Upper lobe of left lung (tissue), 6 donors: ENCODE data around the gene MRPL34. TPM values are rescaled to one million over a fixed set of nuclear protein-coding genes. Genes with fewer than 3 reads are reported as not detected.
A peak's percentile ranks its signal among the peaks of the same experiment; 100 is the strongest.

ENCODE experiments used
- ATAC-seq, 2 donors: fragments of 200-7000 bp; cut with Tn5 transposase; one replicate each; pipeline ENCODE4 v1.9.1; 2022; ENCODE audit warnings: mild to moderate bottlenecking in 2 of 2, moderate library complexity in 2 of 2; ENCODE audit not compliant: low FRiP score in 2 of 2
- DNase-seq, 2 donors: peaks; one replicate each; pipeline ENCODE4 v3.0.0-alpha.2; 2019 to 2020
- H3K27ac ChIP-seq, 4 donors: fragments of 200-600 bp; sonication (generic); one replicate each; pipeline ENCODE4 v1.5.1; 2016 to 2019
- H3K27me3 ChIP-seq, 4 donors: fragments of 200-600 bp; sonication (generic); one replicate each; pipeline ENCODE4 v1.5.1; 2017 to 2019
- H3K36me3 ChIP-seq, 4 donors: fragments of 200-600 bp; sonication (generic); one replicate each; pipeline ENCODE4 v1.5.1; 2016 to 2019
- H3K4me1 ChIP-seq, 4 donors: fragments of 200-600 bp; sonication (generic); one replicate each; pipeline ENCODE4 v1.5.1; 2018 to 2019
- H3K4me3 ChIP-seq, 4 donors: fragments of 200-600 bp; sonication (generic); one replicate each; pipeline ENCODE4 v1.5.1; 2017 to 2019; ENCODE audit warnings: mild to moderate bottlenecking in 2 of 4, moderate library complexity in 1 of 4
- H3K9me3 ChIP-seq, 4 donors: fragments of 200-600 bp; sonication (generic); one replicate each; pipeline ENCODE4 v1.5.1; 2018 to 2019
- CTCF ChIP-seq, 6 experiments: fragments of 450-650 bp in 4 of 6; fragments of 200-600 bp in 2 of 6; sonication (generic) in 2 of 6; IDR thresholded peaks; one replicate each; pipeline ENCODE4 v1.5.1; 2016 to 2019; ENCODE audit warnings: antibody characterized with exemption in 6 of 6
- EP300 ChIP-seq, 4 donors: sonication (generic); formaldehyde crosslinking; IDR thresholded peaks; one replicate each; pipeline ENCODE4 v1.5.1; 2017; ENCODE audit warnings: antibody characterized with exemption in 4 of 4, control low read depth in 2 of 4
- POLR2A ChIP-seq, 4 donors: fragments of 450-650 bp; IDR thresholded peaks; one replicate each; pipeline ENCODE4 v1.5.1; 2016 to 2017; ENCODE audit warnings: antibody characterized with exemption in 4 of 4, mild to moderate bottlenecking in 2 of 4
- POLR2AphosphoS5 ChIP-seq, 2 donors: sonication (generic); formaldehyde crosslinking; IDR thresholded peaks; one replicate each; pipeline ENCODE4 v1.5.1; 2017; ENCODE audit warnings: antibody characterized with exemption in 2 of 2
- WGBS, 2 donors: methylation state at CpG; one replicate each; pipeline ENCODE4 v1.1.5; 2017 to 2018; 5-methylcytosine and 5-hydroxymethylcytosine counted together
- total RNA-seq, 6 donors: library from RNA; depleted of rRNA in 4 of 6; stranded (reverse); fragments of >200 nt in 4 of 6; gene quantifications; one replicate each; pipeline versions ENCODE4 v1.1.0 to v1.2.1, GENCODE V29; 2016 to 2021
- donor health status: DM: no; HTN: no; CAD: no; lungs with moderate emphysema.
- donor health status: DM: no; HTN: yes; CAD: no; lungs with severe emphysema.

MRPL34 gene
- total RNA-seq, 6 donors from 2014 or later = 98.3 to 176 (median 122) TPM

GRCh38 chr19:17341845-17342244 is 36.2 kb downstream of the MRPL34 start:
- TF ChIP-seq POLR2A (IDR thresholded peaks at IDR 0.05) (no peak), CTCF (IDR thresholded peaks at IDR 0.05) (no peak), POLR2AphosphoS5 (IDR thresholded peaks at IDR 0.05) (no peak), EP300 (IDR thresholded peaks at IDR 0.05) (no peak)
- 83 to 85% methylated on average over 7 of the region's 7 CpGs for WGBS, 2 donors
- Histone ChIP-seq H3K27me3 (no peaks in the 10 kb centered on the region), H3K4me1 (peaks cover 11 to 22% (median 21%) of the 10 kb centered on the region in 4 donors), H3K9me3 (no peaks in the 10 kb centered on the region), H3K27ac (no peak overlapping the region), H3K4me3 (no peak overlapping the region), H3K36me3 (peaks cover 0 to 10% (median 4%) of the 10 kb centered on the region in 4 donors)
- ATAC-seq = no peak
- no peak for DNase-seq

- peak; percentile 77 to 96 for DNase-seq
- H3K9me3 ChIP-seq = no peaks in the 10 kb centered on the region
- peaks cover 19 to 33% (median 25%) of the 10 kb centered on the region in 4 donors for H3K4me1 ChIP-seq
- no peak for TF ChIP-seq EP300 (IDR thresholded peaks at IDR 0.05)
- TF ChIP-seq CTCF (IDR thresholded peaks at IDR 0.05) = peak; percentile 93 to 96 (median 95)
- no peak for TF ChIP-seq POLR2A (IDR thresholded peaks at IDR 0.05)
- TF ChIP-seq POLR2AphosphoS5 (IDR thresholded peaks at IDR 0.05) = no peak
- no peaks in the 10 kb centered on the region for H3K27me3 ChIP-seq
- no peak overlapping the region for H3K4me3 ChIP-seq
- H3K27ac ChIP-seq = peak overlapping the region in 1 of 4 donors; percentile 54
- peaks cover 0 to 7% (median 3%) of the 10 kb centered on the region in 4 donors for H3K36me3 ChIP-seq
- 18 to 20% methylated on average over 22 to 24 of the region's 24 CpGs for WGBS, 2 donors
- peak; percentile 90 to 91 for ATAC-seq
Measured at GRCh38 chr19:17346109-17346671, 40.5 kb downstream of the MRPL34 start.

- peak in 1 of 2 donors; percentile 3 for ATAC-seq
- TF ChIP-seq EP300 (IDR thresholded peaks at IDR 0.05) (peak in 1 of 4 donors; percentile 28), POLR2A (IDR thresholded peaks at IDR 0.05) (no peak), POLR2AphosphoS5 (IDR thresholded peaks at IDR 0.05) (peak; percentile 15 to 52)
- 0 to 15% methylated on average over 1 to 6 of the region's 6 CpGs for WGBS, 2 donors
- peaks cover 21 to 43% (median 29%) of the 10 kb centered on the region in 4 donors for H3K4me1 ChIP-seq
- no peaks in the 10 kb centered on the region for H3K36me3 ChIP-seq
- H3K27ac ChIP-seq = peak overlapping the region; percentile 12 to 55 (median 50)
- no peak for DNase-seq
- no peaks in the 10 kb centered on the region for H3K9me3 ChIP-seq
- H3K4me3 ChIP-seq = no peak overlapping the region
- no peaks in the 10 kb centered on the region for H3K27me3 ChIP-seq
Measured at GRCh38 chr19:17347361-17347760, 41.7 kb downstream of the MRPL34 start.

- Histone ChIP-seq H3K4me1 (peaks cover 21 to 47% (median 33%) of the 10 kb centered on the region in 4 donors), H3K36me3 (no peaks in the 10 kb centered on the region), H3K9me3 (no peaks in the 10 kb centered on the region), H3K27ac (peak overlapping the region in 3 of 4 donors; percentile 46 to 61 (median 54)), H3K4me3 (no peak overlapping the region), H3K27me3 (no peaks in the 10 kb centered on the region)
- no peak for DNase-seq
- no peak for ATAC-seq
- TF ChIP-seq CTCF (IDR thresholded peaks at IDR 0.05) = no peak
- TF ChIP-seq POLR2AphosphoS5 (IDR thresholded peaks at IDR 0.05) = no peak
- TF ChIP-seq POLR2A (IDR thresholded peaks at IDR 0.05) = no peak
- TF ChIP-seq EP300 (IDR thresholded peaks at IDR 0.05) = no peak
- 70 to 73% methylated on average over 2 of the region's 2 CpGs for WGBS, 2 donors
Measured at GRCh38 chr19:17347877-17348276, 42.2 kb downstream of the MRPL34 start.

GRCh38 chr19:17348700-17349099 is 43.0 kb downstream of the MRPL34 start:
- H3K4me1 ChIP-seq = peaks cover 21 to 51% (median 35%) of the 10 kb centered on the region in 4 donors
- H3K27ac ChIP-seq = peak overlapping the region in 2 of 4 donors; percentile 54 to 61
- H3K36me3 ChIP-seq = no peaks in the 10 kb centered on the region
- TF ChIP-seq POLR2A (IDR thresholded peaks at IDR 0.05) = no peak
- TF ChIP-seq POLR2AphosphoS5 (IDR thresholded peaks at IDR 0.05) = peak; percentile 58 to 82
- no peak for TF ChIP-seq CTCF (IDR thresholded peaks at IDR 0.05)
- peak in 2 of 4 donors; percentile 40 to 51 for TF ChIP-seq EP300 (IDR thresholded peaks at IDR 0.05)
- DNase-seq (no peak), ATAC-seq (peak; percentile 23 to 75)
- H3K9me3 ChIP-seq = no peaks in the 10 kb centered on the region
- WGBS, 2 donors = 0 to 10% methylated on average over 12 of the region's 12 CpGs
- H3K27me3 ChIP-seq = no peaks in the 10 kb centered on the region
- H3K4me3 ChIP-seq = no peak overlapping the region
